Measurements from ENCODE around the gene PMP22.

- TF ChIP-seq CTCF (IDR thresholded peaks at IDR 0.05; ENCODE audit: extremely low read depth in 1 of 2, insufficient read depth in 1 of 2, low read depth in 1 of 2, low read length in 2 of 2) (no peak), POLR2A (IDR thresholded peaks at IDR 0.05; ENCODE audit: low read depth, low read length) (no peak), EZH2 (IDR thresholded peaks at IDR 0.05; ENCODE audit: borderline replicate concordance, low read depth, low read length, severe bottlenecking) (no peak), JUN (IDR thresholded peaks at IDR 0.05; ENCODE audit: borderline replicate concordance, insufficient read depth, insufficient read length, low read depth) (no peak), POLR2AphosphoS5 (IDR thresholded peaks at IDR 0.05; ENCODE audit: insufficient read depth, low read depth, low read length) (no peak), FOS (IDR thresholded peaks at IDR 0.05; ENCODE audit: borderline replicate concordance, insufficient read depth, low read length) (no peak), MAX (IDR thresholded peaks at IDR 0.05; ENCODE audit: insufficient read depth, insufficient read length) (no peak), MYC (IDR thresholded peaks at IDR 0.05; ENCODE audit: low read depth, low read length) (no peak), GATA2 (IDR thresholded peaks at IDR 0.05; ENCODE audit: insufficient read depth, insufficient read length, low read depth, low read length) (no peak)
These were observed 8.9 kb upstream of the PMP22 start for GRCh38 chr17:15274017-15274416.
